ENCODE results near the gene MIPOL1.

DNA sequence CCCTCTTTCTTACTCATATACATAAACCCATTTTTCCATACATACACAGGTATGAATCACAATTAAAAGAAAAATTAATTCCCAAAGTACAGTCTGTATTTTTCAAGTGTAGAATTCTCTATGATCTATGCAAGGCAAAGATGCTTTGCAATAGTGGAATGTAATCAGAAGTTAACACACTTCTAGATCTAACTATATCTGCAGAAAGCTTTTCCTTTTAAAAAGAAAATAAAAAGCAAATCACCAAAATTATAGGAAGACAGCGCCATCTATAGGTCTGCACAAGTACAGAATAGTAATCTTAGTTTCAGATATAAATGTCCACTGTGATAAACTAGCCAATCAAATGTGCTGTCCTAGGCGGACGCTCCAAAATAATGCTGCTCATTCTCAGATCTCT lies 47.3 kb upstream of the MIPOL1 start:
- TF ChIP-seq HDAC2 (CRISPR knock-in tag; IDR thresholded peaks at IDR 0.05), result no peak
- no peak for TF ChIP-seq SP1 (IDR thresholded peaks at IDR 0.05)
- TF ChIP-seq SP1 (CRISPR knock-in tag; IDR thresholded peaks at IDR 0.05), result no peak
- no peak for TF ChIP-seq CBX5 (CRISPR knock-in tag; IDR thresholded peaks at IDR 0.05; ENCODE audit: borderline replicate concordance)
- TF ChIP-seq RARA (CRISPR knock-in tag; IDR thresholded peaks at IDR 0.05), result no peak
- TF ChIP-seq ZFP36 (IDR thresholded peaks at IDR 0.05; ENCODE audit: borderline replicate concordance, low read depth, low read length, partially characterized antibody), result no peak
